Measurements from ENCODE around the gene UXS1.
"Not testable (repeated sequence)": the region's sequence is repeated elsewhere in the genome, so short reads cannot be mapped to it uniquely, and the experiment has no call there.

UXS1 gene

DNA sequence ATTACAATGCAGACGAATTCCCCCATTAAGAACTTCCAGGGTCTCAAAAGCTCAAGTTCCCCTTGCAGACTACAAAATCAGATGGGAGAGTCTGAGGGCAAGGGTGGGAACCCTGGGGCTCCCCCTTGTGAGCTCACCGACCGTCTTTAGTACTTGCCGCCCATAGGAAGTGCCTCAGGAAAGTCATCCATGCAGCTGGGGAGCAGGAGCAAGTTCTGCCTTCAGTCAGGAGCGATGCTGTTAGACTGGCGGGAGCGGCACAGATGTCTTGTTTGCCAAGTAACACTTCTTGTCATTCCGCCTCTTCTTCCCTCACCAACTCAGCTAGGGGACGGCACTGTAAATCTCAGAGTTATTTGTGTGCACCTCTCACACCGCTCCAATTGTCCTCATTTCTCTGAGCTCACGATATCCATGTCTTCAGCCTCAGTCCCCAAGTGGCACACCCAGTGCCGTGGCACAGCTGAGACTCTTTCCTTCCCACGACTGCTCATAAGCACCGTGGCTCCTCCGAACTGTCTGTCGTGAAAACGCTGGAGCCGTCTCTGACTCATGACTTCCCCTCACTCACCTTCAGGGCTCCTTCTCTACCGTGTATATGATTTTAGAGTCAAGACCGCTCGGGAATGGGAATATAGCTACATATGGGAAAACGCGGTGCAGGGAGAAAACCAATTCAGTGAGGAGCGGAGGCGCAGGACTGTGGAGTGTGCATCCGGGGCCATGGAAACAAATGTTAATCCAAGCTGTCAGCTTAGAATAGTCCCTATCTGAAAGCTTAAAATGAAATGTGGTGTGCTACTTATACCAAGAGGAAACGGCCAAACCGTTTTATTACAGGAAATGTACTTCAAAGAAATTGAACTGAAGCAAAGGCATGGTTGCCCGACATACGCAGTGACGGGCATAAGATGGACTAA lies 34.0 kb downstream of the UXS1 start:
- DNase-seq = peak; percentile 51

- no peak for DNase-seq
Observed at GRCh38 chr2:106158871-106159270, 35.2 kb downstream of the UXS1 start.

- DNase-seq = no peak
Observed at GRCh38 chr2:106158131-106158530, 36.0 kb downstream of the UXS1 start.

DNA sequence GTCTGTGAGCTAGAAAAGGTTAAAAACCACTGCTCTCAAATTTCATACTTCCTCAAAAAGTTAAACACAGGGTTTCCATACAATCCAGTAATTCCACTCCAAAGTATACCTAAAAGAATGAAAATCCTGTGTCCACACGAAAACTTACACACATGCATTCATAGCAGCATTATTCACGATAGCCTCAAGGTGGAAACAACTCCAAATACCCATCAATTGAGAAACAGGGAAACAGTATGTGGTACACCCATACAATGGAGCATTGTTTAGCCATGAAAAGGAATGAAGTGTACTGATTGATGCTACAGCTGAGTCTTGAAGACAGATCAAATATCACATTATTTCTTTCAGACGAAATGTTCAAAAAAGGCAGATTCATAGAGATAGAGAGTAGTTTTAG lies 36.7 kb downstream of the UXS1 start:
- DNase-seq = no peak

DNA sequence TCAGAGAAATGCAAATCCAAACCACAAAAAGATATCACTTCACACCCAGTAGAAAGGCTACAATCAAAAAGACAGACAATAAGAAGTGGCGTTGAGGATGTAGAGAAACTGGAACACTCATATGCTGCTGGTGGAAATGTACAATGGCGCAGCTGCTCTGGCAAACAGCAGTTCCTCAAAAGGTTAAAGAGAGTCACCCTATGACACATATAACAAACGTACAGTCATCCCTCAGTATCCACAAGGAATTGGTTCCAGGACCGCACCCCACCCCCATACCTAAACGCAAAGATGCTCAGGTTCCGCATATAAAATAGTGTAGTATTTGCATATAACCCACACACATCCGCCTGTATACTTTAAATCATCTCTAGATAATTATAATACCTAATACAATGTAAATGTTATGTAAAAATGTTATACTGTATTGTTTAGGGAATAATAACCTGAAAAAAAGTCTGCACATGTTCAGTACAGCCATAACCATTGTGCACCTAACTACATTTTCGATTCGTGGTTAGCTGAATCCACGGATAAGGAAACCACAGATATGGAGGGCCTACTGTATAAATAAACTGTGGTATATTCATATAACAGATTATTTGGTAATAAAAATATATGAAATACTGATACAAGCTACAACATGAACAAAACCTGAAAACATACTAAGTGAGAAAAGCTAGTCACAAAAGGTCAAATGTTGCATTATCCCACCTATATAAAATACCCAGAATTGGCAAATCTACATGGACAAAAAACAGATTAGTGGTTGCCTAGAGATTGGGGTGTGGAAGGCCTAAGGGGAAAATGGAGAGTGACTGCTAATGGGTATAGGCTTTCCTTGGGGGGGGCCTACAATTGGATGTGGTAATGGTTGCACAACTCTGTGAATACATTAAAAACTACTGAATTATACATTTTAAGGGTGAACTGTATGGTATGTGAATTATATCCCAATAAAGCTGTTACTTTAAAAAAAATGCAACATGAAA lies 37.5 kb downstream of the UXS1 start:
- no peak for DNase-seq

DNA sequence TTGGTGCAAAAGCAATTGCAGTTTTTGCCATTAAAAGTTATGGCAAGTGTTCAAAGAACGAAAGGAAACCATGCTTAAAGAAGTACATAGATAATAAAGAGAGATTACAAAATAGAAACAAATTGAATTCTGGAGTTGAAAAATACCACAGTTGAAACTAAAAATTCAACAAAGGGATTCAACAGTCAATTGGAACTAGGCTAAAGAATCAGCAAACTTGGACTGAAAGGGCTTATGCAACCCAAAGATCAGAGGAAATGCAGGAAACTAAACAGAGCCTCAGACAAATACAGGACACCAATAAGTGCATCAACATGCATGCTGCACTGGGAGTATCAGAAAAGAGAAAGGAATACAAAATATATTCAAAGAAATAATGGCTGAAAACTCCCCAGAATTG lies 40.3 kb downstream of the UXS1 start:
- no peak for DNase-seq

DNA sequence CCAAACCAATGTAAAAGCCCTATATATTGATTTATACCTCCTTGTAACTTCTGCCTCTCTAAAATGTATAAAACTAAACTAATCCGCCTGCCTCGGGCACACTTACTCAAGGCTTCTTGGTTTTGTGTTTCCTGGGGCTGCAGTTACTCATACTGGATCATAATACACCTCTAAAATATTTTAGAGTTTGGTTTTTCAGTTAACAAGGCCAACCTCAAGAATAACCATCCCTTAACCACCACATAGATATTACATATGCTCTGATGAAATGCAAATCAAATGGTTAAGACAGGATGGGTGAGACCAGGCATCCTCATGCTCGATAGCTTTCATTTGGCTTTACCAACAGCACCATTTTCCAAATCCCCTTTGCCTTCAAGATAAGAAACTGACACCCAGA lies 46.4 kb downstream of the UXS1 start:
- no peak for DNase-seq

DNA sequence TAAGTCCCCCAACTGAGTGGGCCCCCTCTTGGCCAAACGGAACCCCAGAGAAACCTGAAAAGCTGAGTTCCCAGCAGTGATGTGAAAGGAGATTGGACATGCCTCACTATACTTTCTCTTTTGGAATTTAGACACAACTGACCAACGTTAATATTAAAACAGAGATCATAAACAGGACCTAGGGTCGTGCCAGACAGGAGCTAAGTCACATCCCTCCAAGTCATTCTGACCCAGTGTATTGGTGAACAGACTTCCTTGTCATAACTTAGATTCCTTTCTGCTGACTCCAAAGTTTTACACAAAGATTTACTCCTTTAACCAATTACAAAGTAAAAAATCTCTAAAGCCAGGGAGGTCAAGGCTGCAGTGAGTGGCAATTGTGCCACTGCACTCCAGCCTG lies 46.9 kb downstream of the UXS1 start:
- no peak for DNase-seq

DNA sequence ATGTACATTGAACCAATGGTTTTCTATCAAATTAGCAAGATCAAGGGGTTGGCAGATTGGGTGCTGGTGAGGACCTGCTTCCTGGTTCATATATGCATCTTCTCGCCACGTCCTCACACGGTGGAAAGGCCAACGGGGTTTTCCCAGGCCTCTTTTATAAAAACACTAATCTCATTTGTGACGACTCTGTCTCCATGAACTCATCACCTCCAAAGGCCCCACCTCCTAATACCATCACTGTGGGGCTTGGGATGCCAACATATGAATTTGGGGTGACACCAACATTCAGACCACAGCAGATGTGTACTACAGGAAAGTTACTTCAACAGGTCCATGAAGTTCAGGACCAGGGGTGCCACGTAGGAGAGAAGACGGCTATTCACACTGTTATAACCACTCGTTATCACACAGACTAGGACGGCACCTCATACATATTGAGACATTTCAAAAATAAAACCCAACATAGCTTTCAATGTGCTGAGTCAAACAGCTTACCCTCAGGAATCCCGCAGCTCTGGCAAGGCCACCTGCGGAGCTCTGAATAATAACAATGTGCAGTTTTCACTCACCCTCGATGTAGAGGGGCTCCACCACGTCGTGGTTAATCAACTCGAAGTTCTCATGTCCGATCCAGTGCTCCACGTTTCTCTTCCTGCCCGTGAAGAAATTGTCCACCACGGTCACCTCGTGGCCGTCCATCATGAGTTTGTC lies 49.3 kb downstream of the UXS1 start:
- no peak for DNase-seq

GRCh38 chr2:106143495-106144215 lies 50.4 kb downstream of the UXS1 start:
- no peak for DNase-seq

- DNase-seq = no peak
Observed at GRCh38 chr2:106142683-106143082, 51.4 kb downstream of the UXS1 start.

GRCh38 chr2:106140913-106141312 lies 53.2 kb downstream of the UXS1 start:
- no peak for DNase-seq

- DNase-seq = no peak
Observed at GRCh38 chr2:106140113-106140512, 54.0 kb downstream of the UXS1 start.

DNA sequence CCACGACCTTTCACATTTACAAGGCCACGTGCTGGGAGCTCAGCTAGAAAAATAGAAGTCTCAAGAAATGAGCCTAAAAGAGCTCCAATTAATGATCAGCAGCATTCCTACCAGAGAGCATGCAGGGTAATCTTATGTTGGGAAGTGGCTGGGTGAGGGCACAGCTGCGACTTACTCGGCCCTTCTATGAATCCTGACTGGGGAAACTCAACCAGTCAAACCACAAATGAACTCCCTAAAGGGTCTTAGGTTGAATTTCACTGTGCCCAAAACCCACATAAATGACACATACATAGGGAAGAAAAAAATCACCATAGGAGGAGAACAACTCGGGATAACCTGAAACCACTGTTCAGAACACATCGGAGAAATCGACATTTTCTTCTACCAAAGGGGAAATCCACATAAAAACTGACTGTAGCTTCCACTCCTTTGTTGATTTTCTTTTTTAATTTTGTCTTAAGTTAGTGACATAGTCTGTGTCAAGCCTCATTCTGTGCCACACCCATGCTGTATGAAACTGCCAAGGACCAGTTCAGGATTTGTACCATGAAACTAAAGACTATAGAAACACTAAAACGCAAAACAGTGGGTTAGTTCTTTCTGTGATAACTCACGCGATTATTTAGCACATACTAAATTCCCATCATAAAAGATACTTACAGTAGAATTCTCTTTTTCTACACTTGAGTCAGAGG lies 54.7 kb downstream of the UXS1 start:
- no peak for DNase-seq

GRCh38 chr2:106138543-106139237 lies 55.4 kb downstream of the UXS1 start:
- DNase-seq = no peak

DNA sequence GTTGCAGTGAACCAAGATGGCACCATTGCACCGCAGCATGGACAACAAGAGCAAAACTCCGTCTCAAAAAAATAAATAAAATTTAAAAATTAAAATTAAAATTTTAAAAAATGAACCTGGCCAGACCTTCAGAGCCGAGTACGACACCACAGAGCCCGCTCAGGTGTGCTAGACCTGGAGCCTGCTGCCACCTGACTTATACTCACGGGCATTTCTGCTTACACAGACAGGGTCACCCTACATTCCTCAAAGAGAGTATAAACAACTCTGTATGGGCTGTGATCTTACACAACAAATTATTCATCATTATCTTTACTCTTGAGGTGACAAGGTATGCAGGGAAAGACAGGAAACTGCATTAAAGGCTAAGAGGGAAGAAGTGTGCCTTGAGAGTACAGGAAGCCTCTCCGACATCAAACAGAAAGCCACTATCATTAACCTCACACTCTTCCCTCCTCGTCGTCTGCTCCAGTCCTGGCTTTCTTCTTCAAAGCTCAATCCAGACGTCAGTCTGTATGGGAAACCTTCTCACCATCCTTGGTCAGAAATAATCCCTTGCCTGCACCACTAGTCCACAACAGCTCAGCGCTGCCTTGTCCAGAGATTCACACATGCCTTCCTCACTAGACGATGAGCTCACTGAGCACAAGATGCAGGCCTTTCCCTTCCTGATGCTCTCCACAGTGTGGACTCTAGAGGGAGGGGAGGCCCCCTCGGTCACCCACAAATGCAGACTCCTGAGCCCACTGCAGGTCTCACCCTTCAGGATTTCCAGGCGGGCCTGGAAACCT lies 56.2 kb downstream of the UXS1 start:
- DNase-seq = no peak

- not testable (repeated sequence) for DNase-seq
Observed at GRCh38 chr2:106131192-106131591, 62.9 kb downstream of the UXS1 start.

DNA sequence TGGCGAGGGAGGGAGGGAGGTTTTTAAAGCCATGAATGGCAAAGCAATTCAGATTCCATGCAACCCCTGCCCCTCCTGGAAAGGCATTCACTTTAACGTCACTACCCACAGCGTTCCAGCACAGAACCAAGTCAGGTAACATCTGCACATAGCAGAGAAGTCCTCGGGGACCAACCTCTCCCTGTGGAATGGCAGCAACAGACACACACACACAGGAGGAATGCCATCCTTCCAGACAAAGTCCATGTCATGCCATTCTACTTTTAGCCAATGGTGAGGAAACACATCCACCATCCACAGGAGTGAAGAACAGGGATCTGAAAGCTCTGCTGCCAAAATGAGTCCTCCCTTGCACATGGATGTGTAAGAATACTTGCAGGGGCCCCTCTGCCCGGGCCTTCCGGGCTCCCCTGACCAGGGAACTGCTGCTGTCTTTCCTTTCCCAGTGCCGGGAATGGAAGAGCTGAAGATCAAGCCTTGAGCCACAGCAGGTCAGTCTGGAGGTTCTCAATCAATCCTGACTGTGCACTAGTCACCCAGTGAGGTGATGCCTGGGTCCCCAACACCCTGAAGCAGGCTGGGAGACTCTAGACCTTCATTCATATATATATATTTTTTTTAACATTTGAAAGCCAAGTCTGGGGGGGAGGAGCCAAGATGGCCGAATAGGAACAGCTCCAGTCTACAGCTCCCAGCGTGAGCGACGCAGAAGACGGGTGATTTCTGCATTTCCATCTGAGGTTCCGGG lies 63.7 kb downstream of the UXS1 start:
- DNase-seq = no peak

DNA sequence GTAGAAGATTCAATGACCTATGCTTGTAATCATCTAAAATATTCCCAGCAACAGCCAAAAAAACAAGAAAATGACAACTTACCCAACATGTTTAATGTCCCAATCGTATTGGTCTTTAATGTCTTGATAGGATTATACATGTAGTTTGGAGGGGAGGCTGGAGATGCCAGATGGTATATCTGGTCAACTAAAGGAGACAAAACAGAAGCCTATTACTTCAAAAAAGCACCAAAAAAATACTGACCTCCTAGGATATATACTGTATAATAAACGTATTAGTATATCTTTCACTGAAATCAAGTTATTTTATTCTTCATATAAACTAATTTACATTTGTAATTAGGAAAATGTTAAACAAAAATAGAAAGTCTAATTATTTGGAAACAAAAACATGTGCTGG lies 64.5 kb downstream of the UXS1 start:
- DNase-seq = no peak

Data from stimulated activated CD4-positive, alpha-beta T cell treated with anti-CD3 and anti-CD28 coated beads, Interleukin-12 subunit alpha, Interleukin-12 subunit beta, amount 100 ng/mL, for 4 hours (primary cell).